K562 (cell line): ENCODE results near the gene AMIGO1. TPM values are rescaled to one million over a fixed set of nuclear protein-coding genes. Genes with fewer than 3 reads are reported as not detected.

Experiments
- ATAC-seq: fragments of 200-7000 bp; cut with Tn5 transposase; 3 replicates; pipeline ENCODE4 v1.9.1; 2020; ENCODE audit warnings: moderate library complexity
- BruUV-seq: library from RNA; stranded (reverse); fragments of 400-500 nt; replicated peaks from 2 replicates; lab custom pipeline; 2021; lab: Mats Ljungman, UMichigan
- CTCF ChIA-PET: fragments of 300-600 bp; formaldehyde crosslinking; extraction: SDS; loops from one replicate; lab custom pipeline; 2021; ENCODE audit warnings: low intra/inter-chr PET ratio; lab: Yijun Ruan, JAX
- POLR2A ChIA-PET: fragments of 300-600, 350-650 bp; sonication (Branson Sonifier 250); formaldehyde crosslinking; extraction: SDS; loops from one replicate; lab custom pipeline; 2021; ENCODE audit warnings: antibody characterized with exemption, inconsistent platforms; lab: Yijun Ruan, JAX
- DNase-seq, 4 experiments: peaks; one replicate each; pipeline versions ENCODE4 v3.0.0 to v3.0.0-alpha.2; 2011 to 2018; ENCODE audit warnings: low spot score in 3 of 4, mixed read lengths in 3 of 4; ENCODE audit errors: extremely low read depth in 1 of 4
- FAIRE-seq: peaks from 2 replicates; lab custom pipeline; 2011; peaks lifted over from hg19 to GRCh38; lab: Jason Lieb, UNC
- H2AFZ ChIP-seq: 2 replicates; pipeline ENCODE4 v1.6.0; 2011; ENCODE audit warnings: low read depth, low read length, control low read depth, inconsistent platforms
- H3K27ac ChIP-seq: fragments of 200-600 bp; 3 replicates; pipeline ENCODE4 v1.8.0; 2011; ENCODE audit warnings: low read depth, mild to moderate bottlenecking, control low read depth, inconsistent platforms, low read length, moderate library complexity, mixed read lengths; ENCODE audit errors: extremely low read depth
- H3K27me3 ChIP-seq, 2 experiments: fragments of 300-600 bp in 1 of 2; 2 replicates in 1 of 2; 3 replicates in 1 of 2; pipeline versions ENCODE4 v1.6.0 to v1.8.0; 2011; ENCODE audit warnings: inconsistent platforms in 2 of 2, low read length in 2 of 2, mild to moderate bottlenecking in 1 of 2, mixed read lengths in 1 of 2, moderate library complexity in 1 of 2; ENCODE audit not compliant: control insufficient read depth in 2 of 2, insufficient read depth in 2 of 2
- H3K36me3 ChIP-seq: fragments of 300-600 bp; 3 replicates; pipeline ENCODE4 v1.8.0; 2011; ENCODE audit warnings: mild to moderate bottlenecking, low read length, inconsistent platforms; ENCODE audit not compliant: control insufficient read depth, insufficient read depth
- H3K4me1 ChIP-seq, 2 experiments: fragments of 200-600 bp in 1 of 2; replicated peaks in 1 of 2; 2 replicates in 1 of 2; 3 replicates in 1 of 2; pipeline versions ENCODE4 v1.5.1 to v1.8.0; 2011; ENCODE audit warnings: inconsistent platforms in 2 of 2, low read length in 2 of 2, mild to moderate bottlenecking in 1 of 2, mixed read lengths in 1 of 2, moderate library complexity in 1 of 2; ENCODE audit not compliant: control insufficient read depth in 2 of 2, insufficient read depth in 2 of 2
- H3K4me2 ChIP-seq: 2 replicates; pipeline ENCODE4 v1.6.1; 2011; ENCODE audit warnings: low read length, control low read depth, inconsistent platforms, mixed read lengths; ENCODE audit not compliant: insufficient read depth
- H3K4me3 ChIP-seq: fragments of 200-600 bp; sonication (generic), shearing (Covaris generic); 2 replicates; pipeline ENCODE4 v1.5.1; 2016; ENCODE audit warnings: control low read depth, inconsistent platforms
- H3K79me2 ChIP-seq: fragments of 200-600 bp; 3 replicates; pipeline ENCODE4 v1.8.0; 2011; ENCODE audit warnings: low read length, inconsistent platforms; ENCODE audit not compliant: control insufficient read depth, insufficient read depth
- H3K9ac ChIP-seq, 2 experiments: 2 replicates each; pipeline versions ENCODE4 v1.6.0 to v1.6.1; 2011; ENCODE audit warnings: low read depth in 2 of 2, low read length in 2 of 2, control low read depth in 1 of 2, inconsistent platforms in 1 of 2, mild to moderate bottlenecking in 1 of 2, mixed read lengths in 1 of 2; ENCODE audit not compliant: insufficient read depth in 1 of 2
- H3K9me1 ChIP-seq: one replicate; pipeline ENCODE4 v1.6.0; 2011; ENCODE audit warnings: inconsistent platforms, mild to moderate bottlenecking, low read length, moderate library complexity; ENCODE audit not compliant: control insufficient read depth, insufficient read depth
- H3K9me3 ChIP-seq: replicated peaks from 2 replicates; pipeline ENCODE4 v1.5.1; 2011; ENCODE audit warnings: low read depth, low read length, inconsistent platforms; ENCODE audit not compliant: control insufficient read depth, insufficient read depth
- H4K20me1 ChIP-seq: replicated peaks from 2 replicates; pipeline ENCODE4 v1.6.1; 2011; ENCODE audit warnings: low read length, inconsistent platforms, mixed read lengths; ENCODE audit not compliant: control insufficient read depth, insufficient read depth
- FOSL1 ChIP-seq: fragments of 200-800 bp; sonication (Bioruptor generic); conservative IDR thresholded peaks from 2 replicates; pipeline ENCODE4 v1.6.1; 2016; ENCODE audit warnings: missing genetic modification characterization, missing compliant biosample characterization
- IRF2 ChIP-seq: sonication (generic); formaldehyde crosslinking; IDR thresholded peaks from 2 replicates; pipeline ENCODE4 v1.8.1; 2022; ENCODE audit warnings: mild to moderate bottlenecking, missing genetic modification reagents
- WGBS: fragments of 100-300 bp; shearing (Covaris generic); methylation state at CpG from one replicate; pipeline ENCODE4 v1.1.6; 2016; ENCODE audit warnings: low coverage, mixed read lengths; ENCODE audit not compliant: insufficient coverage; ENCODE audit errors: missing lambda C conversion rate; 5-methylcytosine and 5-hydroxymethylcytosine counted together
- in situ Hi-C: fragments of 300-500 bp; cut with MboI; formaldehyde crosslinking; loops from 4 replicates; pipeline ENCODE4 v1.15.0; 2018; ENCODE audit warnings: inconsistent platforms, mixed read lengths
- intact Hi-C: fragments of 100-400 bp; cut with micrococcal nuclease; formaldehyde crosslinking; loops from 2 replicates; pipeline ENCODE4 v1.14.2; 2022
- polyA plus RNA-seq, 8 experiments: library from polyadenylated mRNA; depleted of rRNA in 4 of 8; stranded (reverse) in 5 of 8; unstranded in 3 of 8; fragments of >200 nt; fragmentation: Nextera tagmentation in 2 of 8; fragmentation: Illumina TruSeq in 1 of 8; extraction: Ambion mirVana in 2 of 8; extraction: Trizol in 1 of 8; gene quantifications; 2 replicates each; pipeline versions ENCODE4 v1.2.1 to v1.2.3, GENCODE V29; 2011 to 2014; ENCODE audit warnings: inconsistent platforms in 1 of 8, missing spikeins in 1 of 8
- total RNA-seq, 7 experiments: library from RNA; depleted of rRNA in 6 of 7; stranded (reverse); fragments of >200 nt in 6 of 7; fragmentation: Illumina TruSeq in 2 of 7; extraction: Trizol in 2 of 7; gene quantifications; 2 replicates each; pipeline versions ENCODE4 v1.2.1 to v1.2.3, GENCODE V29; 2011 to 2021; ENCODE audit warnings: low replicate concordance in 1 of 7

The AMIGO1 gene
- total and polyA plus RNA-seq, 9 of the 15 experiments (the other 6 are each of a cell fraction or from before 2014, with no cell fraction given), result 0.24 to 1.0 (median 0.54) TPM

- CTCF ChIA-PET, result interaction anchor here (0.6 kb wide), 1 partner anchor 503 kb away, joined by 4 read pairs; no protein-coding TSS in a partner anchor
- peak; percentile 7; the same call in 1 of the 2 replicates for TF ChIP-seq FOSL1 (tag)
- no peak for TF ChIP-seq IRF2 (CRISPR knock-in tag)
- BruUV-seq, result no TSS peak
Measured at GRCh38 chr1:109556563-109556962, 47.0 kb upstream of the AMIGO1 start.

More at GRCh38 chr1:109556563-109556962, 47.0 kb upstream of the AMIGO1 start:
- H3K4me1 ChIP-seq, result peaks cover 0 to 10% of the 10 kb centered on the region in 2 experiments; a peak in 4 of 5 replicates
- ATAC-seq (no peak), DNase-seq (no peak), FAIRE-seq (no peak)
- peaks cover 11% of the 10 kb centered on the region; the same call in 2 of the 3 replicates for H3K36me3 ChIP-seq
- H3K9me3 ChIP-seq, result no peaks in the 10 kb centered on the region
- no peak overlapping the region for H3K4me2 ChIP-seq
- no peaks in the 10 kb centered on the region for H3K27me3 ChIP-seq
- peaks cover 5% of the 10 kb centered on the region; the same call in 1 of the 2 replicates for H4K20me1 ChIP-seq
- in situ Hi-C loops (no loop called here), intact Hi-C loops (no loop called here)
- no peak overlapping the region for H3K27ac ChIP-seq
- 83% methylated on average over 2 of the region's 2 CpGs for WGBS
- no peaks in the 10 kb centered on the region for H3K9me1 ChIP-seq
- no peak overlapping the region for H3K4me3 ChIP-seq
- POLR2A ChIA-PET, result interaction anchor here (0.8 to 1.0 kb wide), 3 partner anchors 9 to 63 kb away, joined by 3 read pairs; partner anchors contain the start of genes AMPD2 and GNAT2
- H3K9ac ChIP-seq, result no peak overlapping the region
- H3K79me2 ChIP-seq, result peaks cover 99% of the 10 kb centered on the region
- no peak overlapping the region for H2AFZ ChIP-seq
